LNCaP clone FGC (cell line): Measurements from ENCODE around the gene FCGBP.
"Not testable (repeated sequence)": the region's sequence is repeated elsewhere in the genome, so short reads cannot be mapped to it uniquely, and the experiment has no call there.

ENCODE experiments used
- DNase-seq: peaks from one replicate; pipeline ENCODE4 v3.0.0-alpha.2; 2011; ENCODE audit warnings: low read depth
- H3K4me3 ChIP-seq: 2 replicates; pipeline ENCODE4 v1.5.1; 2011; ENCODE audit warnings: mild to moderate bottlenecking, low read depth, low read length, control low read depth
- CTCF ChIP-seq: IDR thresholded peaks from 2 replicates; pipeline ENCODE4 v1.5.1; 2012; ENCODE audit warnings: mild to moderate bottlenecking; ENCODE audit not compliant: control insufficient read depth, insufficient read depth; ENCODE audit errors: extremely low read depth

FCGBP gene

GRCh38 chr19:39906820-39907611 lies 27.4 kb downstream of the FCGBP start:
- no peak for TF ChIP-seq CTCF
- no peak overlapping the region for H3K4me3 ChIP-seq
- no peak for DNase-seq

GRCh38 chr19:39906283-39906682 lies 28.2 kb downstream of the FCGBP start:
- H3K4me3 ChIP-seq = no peak overlapping the region
- DNase-seq = no peak
- no peak for TF ChIP-seq CTCF

- H3K4me3 ChIP-seq, DNase-seq: not testable (repeated sequence)
Measured at GRCh38 chr19:39903486-39904091, 30.8 kb downstream of the FCGBP start.

- DNase-seq, H3K4me3 ChIP-seq: not testable (repeated sequence)
Measured at GRCh38 chr19:39902326-39902725, 32.1 kb downstream of the FCGBP start.

GRCh38 chr19:39901681-39902080 lies 32.8 kb downstream of the FCGBP start:
- not testable (repeated sequence) for DNase-seq, H3K4me3 ChIP-seq

GRCh38 chr19:39898858-39899257 lies 35.6 kb downstream of the FCGBP start:
- H3K4me3 ChIP-seq, DNase-seq: not testable (repeated sequence)

- 0 out of 2 replicates have a peak, but pooled peaks have one; percentile 16 for TF ChIP-seq CTCF
- H3K4me3 ChIP-seq, DNase-seq: not testable (repeated sequence)
Measured at GRCh38 chr19:39897511-39898245, 36.8 kb downstream of the FCGBP start.

GRCh38 chr19:39895096-39895495 lies 39.3 kb downstream of the FCGBP start:
- not testable (repeated sequence) for DNase-seq, H3K4me3 ChIP-seq

GRCh38 chr19:39894236-39894606 lies 40.2 kb downstream of the FCGBP start:
- H3K4me3 ChIP-seq, DNase-seq: not testable (repeated sequence)

- not testable (repeated sequence) for DNase-seq
Measured at GRCh38 chr19:39893366-39894235, 40.8 kb downstream of the FCGBP start.

GRCh38 chr19:39892506-39892902 lies 41.9 kb downstream of the FCGBP start:
- not testable (repeated sequence) for DNase-seq

More at GRCh38 chr19:39893366-39894235, 40.8 kb downstream of the FCGBP start:
- H3K4me3 ChIP-seq = not testable (repeated sequence)

GRCh38 chr19:39891660-39892505 lies 42.6 kb downstream of the FCGBP start:
- not testable (repeated sequence) for H3K4me3 ChIP-seq, DNase-seq

More at GRCh38 chr19:39892506-39892902, 41.9 kb downstream of the FCGBP start:
- not testable (repeated sequence) for H3K4me3 ChIP-seq
